Measurements from ENCODE around the gene CACNA1C. TPM values are rescaled to one million over a fixed set of nuclear protein-coding genes. Genes with fewer than 3 reads are reported as not detected.

CACNA1C gene
- total RNA-seq, 1 donor from 2014 or later, result 0.02 TPM

- Mint-ChIP-seq H3K27me3 (peaks cover 23% of the 10 kb centered on the region), H3K4me1 (peaks cover 30% of the 10 kb centered on the region), H3K36me3 (ENCODE audit: low read depth) (no peaks in the 10 kb centered on the region), H3K4me3 (no peak overlapping the region), H3K9me3 (no peaks in the 10 kb centered on the region), H3K27ac (no peak overlapping the region)
- TF ChIP-seq, protein P1, sequence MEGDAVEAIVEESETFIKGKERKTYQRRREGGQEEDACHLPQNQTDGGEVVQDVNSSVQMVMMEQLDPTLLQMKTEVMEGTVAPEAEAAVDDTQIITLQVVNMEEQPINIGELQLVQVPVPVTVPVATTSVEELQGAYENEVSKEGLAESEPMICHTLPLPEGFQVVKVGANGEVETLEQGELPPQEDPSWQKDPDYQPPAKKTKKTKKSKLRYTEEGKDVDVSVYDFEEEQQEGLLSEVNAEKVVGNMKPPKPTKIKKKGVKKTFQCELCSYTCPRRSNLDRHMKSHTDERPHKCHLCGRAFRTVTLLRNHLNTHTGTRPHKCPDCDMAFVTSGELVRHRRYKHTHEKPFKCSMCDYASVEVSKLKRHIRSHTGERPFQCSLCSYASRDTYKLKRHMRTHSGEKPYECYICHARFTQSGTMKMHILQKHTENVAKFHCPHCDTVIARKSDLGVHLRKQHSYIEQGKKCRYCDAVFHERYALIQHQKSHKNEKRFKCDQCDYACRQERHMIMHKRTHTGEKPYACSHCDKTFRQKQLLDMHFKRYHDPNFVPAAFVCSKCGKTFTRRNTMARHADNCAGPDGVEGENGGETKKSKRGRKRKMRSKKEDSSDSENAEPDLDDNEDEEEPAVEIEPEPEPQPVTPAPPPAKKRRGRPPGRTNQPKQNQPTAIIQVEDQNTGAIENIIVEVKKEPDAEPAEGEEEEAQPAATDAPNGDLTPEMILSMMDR (IDR thresholded peaks at IDR 0.05), result no peak
- ATAC-seq (ENCODE audit: low read depth) (no peak), DNase-seq (no peak)
- POLR2A ChIA-PET, result no interaction called here
- intact Hi-C loops (cut with micrococcal nuclease), result no loop called here
- CTCF ChIA-PET, result no interaction called here
Observed at GRCh38 chr12:2355198-2355597, 302.4 kb downstream of the CACNA1C start.

GRCh38 chr12:2355604-2356003, 302.8 kb downstream of the CACNA1C start:
- peaks cover 25% of the 10 kb centered on the region for H3K27me3 Mint-ChIP-seq
- no peak overlapping the region for H3K4me3 Mint-ChIP-seq
- H3K27ac Mint-ChIP-seq, result no peak overlapping the region
- DNase-seq (no peak), ATAC-seq (ENCODE audit: low read depth) (no peak)
- H3K9me3 Mint-ChIP-seq, result no peaks in the 10 kb centered on the region
- TF ChIP-seq, protein P1 (IDR thresholded peaks at IDR 0.05), result no peak
- ChIA-PET CTCF (no interaction called here), POLR2A (no interaction called here)
- intact Hi-C loops (cut with micrococcal nuclease), result no loop called here
- H3K4me1 Mint-ChIP-seq, result peaks cover 30% of the 10 kb centered on the region
- H3K36me3 Mint-ChIP-seq (ENCODE audit: low read depth), result no peaks in the 10 kb centered on the region

DNA sequence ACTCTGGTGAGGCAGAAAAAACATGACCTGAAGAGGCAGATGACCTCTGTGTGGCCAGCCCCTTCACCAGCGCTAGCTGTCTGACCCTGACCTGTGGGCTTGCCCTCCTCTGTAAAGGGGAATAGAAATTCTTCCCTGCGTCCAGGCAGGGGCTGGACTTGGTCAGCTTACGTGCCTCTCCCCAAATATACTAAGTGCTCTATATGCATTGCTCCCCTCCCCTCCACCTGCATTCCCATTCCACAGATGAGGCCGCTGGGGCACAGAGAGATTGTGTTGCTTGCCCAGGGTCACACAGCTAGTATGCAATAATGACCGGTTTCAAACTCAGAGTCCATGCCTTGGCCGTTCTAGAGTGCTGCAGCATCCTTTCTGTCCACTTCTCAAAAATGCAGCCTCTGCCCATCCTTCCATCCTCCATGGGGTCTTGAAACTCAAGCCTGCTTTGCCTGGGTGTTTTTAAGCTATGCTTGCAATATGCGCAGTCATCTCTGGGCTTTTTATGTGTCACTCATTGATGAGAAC, 303.9 kb downstream of the CACNA1C start:
- DNase-seq (no peak), ATAC-seq (ENCODE audit: low read depth) (no peak)
- POLR2A ChIA-PET, result no interaction called here
- Mint-ChIP-seq H3K4me1 (peaks cover 23% of the 10 kb centered on the region), H3K27me3 (peaks cover 27% of the 10 kb centered on the region), H3K36me3 (ENCODE audit: low read depth) (no peaks in the 10 kb centered on the region), H3K9me3 (no peaks in the 10 kb centered on the region), H3K27ac (no peak overlapping the region), H3K4me3 (no peak overlapping the region)
- intact Hi-C loops (cut with micrococcal nuclease), result no loop called here
- TF ChIP-seq, protein P1 (IDR thresholded peaks at IDR 0.05), result no peak
- CTCF ChIA-PET, result no interaction called here

DNA sequence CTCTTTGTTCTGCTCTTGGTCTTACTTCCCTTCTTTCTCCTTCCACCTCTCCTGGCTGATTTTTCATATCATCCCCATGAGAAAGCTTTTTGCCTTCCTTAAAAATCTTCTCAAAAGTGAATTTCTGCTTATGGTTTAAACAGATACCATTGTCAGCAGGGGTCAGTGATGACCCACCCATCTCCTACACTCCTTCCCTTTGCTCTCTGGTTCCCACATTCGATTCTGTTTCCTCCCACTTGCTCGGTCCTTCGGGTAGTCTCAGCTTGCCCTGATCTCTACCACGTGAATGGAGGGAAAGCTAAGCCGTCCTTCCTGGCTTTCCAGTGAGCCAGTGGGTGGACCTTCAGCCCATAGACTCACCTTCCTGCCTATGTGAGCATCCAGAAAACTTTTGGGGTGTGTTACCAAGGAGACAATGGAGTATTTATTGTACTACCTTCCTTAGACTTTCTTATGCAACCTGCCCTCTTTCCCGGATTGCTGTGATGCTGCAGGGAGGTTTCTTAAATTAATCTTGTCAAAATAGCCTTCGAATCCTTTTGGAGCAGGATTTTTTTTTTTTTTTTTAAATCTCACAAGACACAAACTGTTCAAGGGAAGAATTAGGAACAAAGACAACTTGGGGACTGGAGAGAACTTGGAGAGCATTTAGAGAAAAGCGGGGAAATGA, 306.3 kb downstream of the CACNA1C start:
- H3K4me3 Mint-ChIP-seq, result no peak overlapping the region
- no peaks in the 10 kb centered on the region for H3K9me3 Mint-ChIP-seq
- ATAC-seq (ENCODE audit: low read depth) (no peak), DNase-seq (no peak)
- peaks cover 22% of the 10 kb centered on the region for H3K4me1 Mint-ChIP-seq
- POLR2A ChIA-PET, result no interaction called here
- H3K36me3 Mint-ChIP-seq (ENCODE audit: low read depth), result no peaks in the 10 kb centered on the region
- intact Hi-C loops (cut with micrococcal nuclease), result no loop called here
- no peak overlapping the region for H3K27ac Mint-ChIP-seq
- H3K27me3 Mint-ChIP-seq, result peaks cover 19% of the 10 kb centered on the region
- TF ChIP-seq, protein P1 (IDR thresholded peaks at IDR 0.05), result no peak
- CTCF ChIA-PET, result no interaction called here

GRCh38 chr12:2359725-2360629, 307.2 kb downstream of the CACNA1C start:
- Mint-ChIP-seq H3K27ac (no peak overlapping the region), H3K36me3 (ENCODE audit: low read depth) (no peaks in the 10 kb centered on the region), H3K4me1 (peaks cover 22% of the 10 kb centered on the region), H3K9me3 (no peaks in the 10 kb centered on the region), H3K27me3 (peaks cover 19% of the 10 kb centered on the region), H3K4me3 (no peak overlapping the region)
- intact Hi-C loops (cut with micrococcal nuclease), result no loop called here
- DNase-seq (no peak), ATAC-seq (ENCODE audit: low read depth) (no peak)
- TF ChIP-seq, protein P1 (IDR thresholded peaks at IDR 0.05), result no peak
- POLR2A ChIA-PET, result no interaction called here
- CTCF ChIA-PET, result no interaction called here

Data from activated B cell treated with CpG ODN at 0.5 μM for 24 hours (primary cell).